BJ (cell line): ENCODE results near the gene NUAK1. TPM values are rescaled to one million over a fixed set of nuclear protein-coding genes. Genes with fewer than 3 reads are reported as not detected.

ENCODE experiments used
- CTCF ChIA-PET: fragments of 350-600 bp; formaldehyde crosslinking; extraction: SDS; loops from one replicate; lab custom pipeline; 2021; ENCODE audit warnings: antibody characterized with exemption, inconsistent platforms; lab: Yijun Ruan, JAX
- POLR2A ChIA-PET: fragments of 300-600 bp; sonication (Branson Sonifier 250); formaldehyde crosslinking; extraction: SDS; loops from one replicate; lab custom pipeline; 2021; ENCODE audit warnings: antibody characterized with exemption; lab: Charles Lee
- DNase-seq: peaks from one replicate; pipeline ENCODE4 v3.0.0-alpha.2; 2011; ENCODE audit warnings: low read depth
- H3K27me3 ChIP-seq: 2 replicates; pipeline ENCODE4 v1.6.0; 2011; ENCODE audit warnings: low read length; ENCODE audit not compliant: control insufficient read depth, insufficient read depth
- H3K36me3 ChIP-seq: 2 replicates; pipeline ENCODE4 v1.5.1; 2011; ENCODE audit warnings: low read length; ENCODE audit not compliant: control insufficient read depth, insufficient read depth
- H3K4me3 ChIP-seq: 2 replicates; pipeline ENCODE4 v1.5.1; 2011; ENCODE audit warnings: low read depth, mild to moderate bottlenecking, control low read depth, low read length
- polyA plus RNA-seq: library from polyadenylated mRNA; depleted of rRNA; stranded (reverse); fragments of >200 nt; gene quantifications from 2 replicates; pipeline ENCODE4 v1.2.3, GENCODE V29; 2011
- TF ChIP-seq, protein P1 (sequence below): IDR thresholded peaks from 2 replicates; pipeline ENCODE4 v1.5.1; 2011; ENCODE audit warnings: low read depth, mild to moderate bottlenecking, control low read depth, inconsistent platforms, low read length, moderate library complexity; ENCODE audit not compliant: insufficient read depth

NUAK1 gene
- polyA plus RNA-seq, 1 experiment, result 37.0 TPM

DNA sequence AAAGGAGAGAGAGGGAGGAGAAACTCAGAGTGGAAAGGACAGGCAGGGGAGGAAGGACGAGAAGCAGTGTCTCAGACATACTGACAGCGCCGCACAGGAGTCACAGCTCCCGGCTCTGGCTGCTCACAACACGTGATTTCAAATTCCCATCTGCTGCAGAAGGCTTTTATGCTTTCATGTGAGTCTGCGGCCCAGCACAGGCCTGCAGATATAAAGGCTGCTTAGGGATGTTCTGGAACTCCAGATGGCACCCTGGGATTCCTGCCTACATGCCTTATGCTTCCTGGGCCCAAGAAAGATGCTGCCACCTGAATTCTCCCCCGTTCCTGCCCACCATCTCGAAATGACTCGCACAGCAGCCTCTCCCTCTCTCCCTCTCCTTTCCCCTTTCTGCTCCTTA, 89.6 kb downstream of the NUAK1 start:
- POLR2A ChIA-PET, result interaction anchor here (0.6 to 0.7 kb wide), 2 partner anchors 11 to 136 kb away, joined by 3 read pairs; no protein-coding TSS in a partner anchor
- no peaks in the 10 kb centered on the region for H3K27me3 ChIP-seq
- H3K36me3 ChIP-seq, result no peaks in the 10 kb centered on the region
- CTCF ChIA-PET, result interaction anchor here (1.6 kb wide), 1 partner anchor 9 kb away, joined by 3 read pairs; no protein-coding TSS in a partner anchor
- H3K4me3 ChIP-seq, result no peak overlapping the region
- TF ChIP-seq, protein P1, sequence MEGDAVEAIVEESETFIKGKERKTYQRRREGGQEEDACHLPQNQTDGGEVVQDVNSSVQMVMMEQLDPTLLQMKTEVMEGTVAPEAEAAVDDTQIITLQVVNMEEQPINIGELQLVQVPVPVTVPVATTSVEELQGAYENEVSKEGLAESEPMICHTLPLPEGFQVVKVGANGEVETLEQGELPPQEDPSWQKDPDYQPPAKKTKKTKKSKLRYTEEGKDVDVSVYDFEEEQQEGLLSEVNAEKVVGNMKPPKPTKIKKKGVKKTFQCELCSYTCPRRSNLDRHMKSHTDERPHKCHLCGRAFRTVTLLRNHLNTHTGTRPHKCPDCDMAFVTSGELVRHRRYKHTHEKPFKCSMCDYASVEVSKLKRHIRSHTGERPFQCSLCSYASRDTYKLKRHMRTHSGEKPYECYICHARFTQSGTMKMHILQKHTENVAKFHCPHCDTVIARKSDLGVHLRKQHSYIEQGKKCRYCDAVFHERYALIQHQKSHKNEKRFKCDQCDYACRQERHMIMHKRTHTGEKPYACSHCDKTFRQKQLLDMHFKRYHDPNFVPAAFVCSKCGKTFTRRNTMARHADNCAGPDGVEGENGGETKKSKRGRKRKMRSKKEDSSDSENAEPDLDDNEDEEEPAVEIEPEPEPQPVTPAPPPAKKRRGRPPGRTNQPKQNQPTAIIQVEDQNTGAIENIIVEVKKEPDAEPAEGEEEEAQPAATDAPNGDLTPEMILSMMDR, result no peak
- no peak for DNase-seq

DNA sequence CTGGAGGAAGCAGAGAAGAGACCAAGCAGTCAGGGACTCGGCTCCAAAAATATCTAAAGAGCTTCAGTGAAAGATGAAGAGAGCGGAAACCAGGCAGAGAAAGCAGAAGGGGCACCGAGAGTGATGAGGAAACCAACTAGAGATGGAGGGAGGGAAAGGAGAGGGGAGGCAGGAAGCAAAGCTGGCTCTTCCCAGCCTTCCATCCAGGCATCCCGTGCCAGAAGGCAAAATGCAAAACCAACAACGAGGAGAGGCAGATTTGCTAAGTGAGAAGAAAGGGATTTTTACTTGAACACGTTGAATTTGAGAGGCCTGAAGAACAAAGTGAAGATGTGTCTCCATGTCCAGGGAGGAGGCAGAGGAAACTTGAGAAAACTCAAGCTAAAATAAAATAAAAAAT, 90.1 kb downstream of the NUAK1 start:
- no peaks in the 10 kb centered on the region for H3K36me3 ChIP-seq
- H3K4me3 ChIP-seq, result no peak overlapping the region
- no peak for DNase-seq
- POLR2A ChIA-PET, result interaction anchor here (0.6 to 0.7 kb wide), 2 partner anchors 11 to 135 kb away, joined by 3 read pairs; no protein-coding TSS in a partner anchor
- CTCF ChIA-PET, result interaction anchor here (1.6 kb wide), 1 partner anchor 10 kb away, joined by 3 read pairs; no protein-coding TSS in a partner anchor
- TF ChIP-seq, protein P1, result no peak
- H3K27me3 ChIP-seq, result no peaks in the 10 kb centered on the region

DNA sequence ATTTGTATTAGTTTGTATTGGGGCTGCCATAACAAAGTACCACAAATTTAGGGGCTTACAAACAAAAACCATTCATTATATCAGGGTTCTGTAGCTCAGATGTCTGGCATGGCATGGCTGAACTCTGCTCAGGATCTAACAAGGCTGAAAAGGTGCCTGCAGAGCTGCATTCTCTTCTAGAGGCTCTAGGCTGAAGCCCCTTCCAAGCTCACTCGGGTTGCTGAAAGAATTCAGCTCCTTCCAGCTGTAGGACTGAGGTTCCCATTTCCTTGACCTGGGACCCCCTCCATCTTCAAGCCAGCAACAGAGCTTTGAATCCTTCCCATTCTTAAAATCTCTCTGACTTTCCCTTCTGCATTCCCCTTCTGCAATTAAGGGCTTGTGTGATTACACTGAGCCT, 90.7 kb downstream of the NUAK1 start:
- no peak for DNase-seq
- TF ChIP-seq, protein P1, result no peak
- ChIA-PET CTCF (interaction anchor here (0.6 to 1.6 kb wide), 2 partner anchors 10 to 629 kb away, joined by 3 read pairs; no protein-coding TSS in a partner anchor), POLR2A (no interaction called here)
- no peak overlapping the region for H3K4me3 ChIP-seq
- H3K36me3 ChIP-seq, result no peaks in the 10 kb centered on the region
- no peaks in the 10 kb centered on the region for H3K27me3 ChIP-seq

DNA sequence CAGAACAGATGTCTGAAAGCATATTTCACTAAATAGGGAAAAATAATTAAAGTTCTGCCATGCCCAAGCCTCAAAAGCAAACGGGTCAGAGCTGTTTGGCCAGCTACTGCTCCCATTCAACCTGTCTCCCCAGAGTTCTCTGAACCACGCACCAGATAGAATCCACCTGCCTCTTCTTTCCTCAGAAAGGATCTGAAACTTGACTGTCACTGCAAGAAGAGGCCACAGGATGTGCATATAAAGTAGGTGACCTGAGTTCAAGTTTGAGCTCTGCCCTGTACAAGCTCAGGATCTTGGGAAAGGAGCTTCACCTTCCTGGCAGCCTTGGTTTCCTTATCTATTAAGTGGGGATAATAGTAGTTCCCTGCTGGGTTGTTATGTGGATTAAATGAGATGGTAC, 91.8 kb downstream of the NUAK1 start:
- POLR2A ChIA-PET, result no interaction called here
- H3K36me3 ChIP-seq, result no peaks in the 10 kb centered on the region
- no peaks in the 10 kb centered on the region for H3K27me3 ChIP-seq

DNA sequence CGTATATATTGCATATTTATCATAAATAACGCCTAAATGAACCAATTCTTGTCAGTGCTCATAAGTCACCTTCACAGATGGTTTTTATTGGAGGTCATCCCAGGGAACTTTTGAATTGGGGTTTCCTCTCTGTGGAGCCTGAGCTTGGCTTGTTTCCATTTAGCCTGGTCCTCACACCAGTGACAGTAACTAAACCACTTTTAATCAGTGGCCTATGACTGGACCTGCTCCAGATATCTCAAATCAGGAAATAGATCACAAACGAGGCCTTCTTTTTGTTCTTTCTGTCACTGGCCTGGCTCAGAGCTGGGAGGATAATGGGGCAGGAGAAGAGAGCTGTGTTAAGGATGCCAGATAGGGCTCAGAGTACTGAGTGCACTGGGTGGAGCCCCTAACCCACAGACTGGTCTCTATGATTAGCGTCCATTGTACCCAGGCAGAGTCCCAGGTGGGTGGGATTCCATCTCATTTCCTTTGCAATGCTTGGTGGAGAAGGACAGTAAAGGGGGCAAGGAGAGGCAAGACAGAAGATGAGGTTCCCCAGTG, 92.4 kb downstream of the NUAK1 start:
- no peaks in the 10 kb centered on the region for H3K27me3 ChIP-seq
- TF ChIP-seq, protein P1, result no peak
- no peak for DNase-seq
- ChIA-PET CTCF (interaction anchor here (1.4 kb wide), 1 partner anchor 12 kb away, joined by 3 read pairs; no protein-coding TSS in a partner anchor), POLR2A (no interaction called here)
- no peaks in the 10 kb centered on the region for H3K36me3 ChIP-seq
- H3K4me3 ChIP-seq, result no peak overlapping the region

More for the DNA sequence above, 91.8 kb downstream of the NUAK1 start:
- TF ChIP-seq, protein P1, result no peak
- CTCF ChIA-PET, result interaction anchor here (0.6 to 1.4 kb wide), 2 partner anchors 11 to 115 kb away, joined by 3 read pairs; no protein-coding TSS in a partner anchor
- no peak for DNase-seq
- no peak overlapping the region for H3K4me3 ChIP-seq
